Central memory CD8-positive, alpha-beta T cell (primary cell): Measurements from ENCODE around the gene MISP3.

ENCODE experiments used
- ATAC-seq: fragments of 150-1000 bp; cut with Tn5 transposase; replicated peaks from 2 replicates; pipeline ENCODE4 v1.10.0; 2022; ENCODE audit warnings: mild to moderate bottlenecking, moderate FRiP score, moderate number of reproducible peaks; ENCODE audit not compliant: poor library complexity, severe bottlenecking; ENCODE audit errors: extremely low read depth
- DNase-seq, 2 donors: peaks; one replicate each; pipeline ENCODE4 v3.0.0; 2021; ENCODE audit warnings: low spot score in 2 of 2
- H3K27ac Mint-ChIP-seq: one replicate; pipeline ENCODE4 v1.8.0; 2022; ENCODE audit warnings: low read depth, mild to moderate bottlenecking, moderate library complexity, mixed read lengths
- H3K27me3 Mint-ChIP-seq: one replicate; pipeline ENCODE4 v1.8.0; 2022; ENCODE audit warnings: mixed read lengths
- H3K36me3 Mint-ChIP-seq: one replicate; pipeline ENCODE4 v1.8.0; 2022; ENCODE audit warnings: mild to moderate bottlenecking, moderate library complexity, mixed read lengths; ENCODE audit not compliant: insufficient read depth
- H3K4me1 Mint-ChIP-seq: one replicate; pipeline ENCODE4 v1.8.0; 2022; ENCODE audit warnings: mixed read lengths
- H3K4me3 Mint-ChIP-seq: one replicate; pipeline ENCODE4 v1.8.0; 2022; ENCODE audit warnings: mild to moderate bottlenecking, moderate library complexity, mixed read lengths
- H3K9me3 Mint-ChIP-seq: one replicate; pipeline ENCODE4 v1.8.0; 2022; ENCODE audit warnings: mixed read lengths

MISP3 gene

DNA sequence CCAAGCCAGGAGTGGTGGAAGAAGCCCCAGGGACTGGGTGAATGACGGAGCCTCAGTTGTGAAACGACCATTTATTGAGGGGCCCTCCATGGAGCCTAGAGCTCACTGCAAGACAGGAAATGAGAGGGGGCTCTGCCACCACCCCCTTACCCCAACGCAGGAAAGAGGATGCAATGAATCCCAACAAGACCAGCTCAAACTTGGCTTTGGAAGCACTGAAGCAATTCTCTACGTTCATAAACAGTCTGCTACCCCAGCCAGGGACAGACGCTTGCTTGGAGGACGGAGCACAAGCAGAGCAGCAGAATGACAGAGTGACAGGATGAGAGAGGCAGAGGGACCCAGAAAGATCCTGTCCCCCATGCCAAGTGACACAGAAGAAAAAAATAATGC is 43.9 kb downstream of the MISP3 start:
- peak overlapping the region; percentile 84 for H3K27ac Mint-ChIP-seq
- no peak for DNase-seq
- peaks cover 38% of the 10 kb centered on the region for H3K4me1 Mint-ChIP-seq
- H3K27me3 Mint-ChIP-seq: no peaks in the 10 kb centered on the region
- no peak for ATAC-seq
- peak overlapping the region; percentile 90 for H3K4me3 Mint-ChIP-seq
- no peaks in the 10 kb centered on the region for H3K9me3 Mint-ChIP-seq
- H3K36me3 Mint-ChIP-seq: peaks cover 5% of the 10 kb centered on the region

DNA sequence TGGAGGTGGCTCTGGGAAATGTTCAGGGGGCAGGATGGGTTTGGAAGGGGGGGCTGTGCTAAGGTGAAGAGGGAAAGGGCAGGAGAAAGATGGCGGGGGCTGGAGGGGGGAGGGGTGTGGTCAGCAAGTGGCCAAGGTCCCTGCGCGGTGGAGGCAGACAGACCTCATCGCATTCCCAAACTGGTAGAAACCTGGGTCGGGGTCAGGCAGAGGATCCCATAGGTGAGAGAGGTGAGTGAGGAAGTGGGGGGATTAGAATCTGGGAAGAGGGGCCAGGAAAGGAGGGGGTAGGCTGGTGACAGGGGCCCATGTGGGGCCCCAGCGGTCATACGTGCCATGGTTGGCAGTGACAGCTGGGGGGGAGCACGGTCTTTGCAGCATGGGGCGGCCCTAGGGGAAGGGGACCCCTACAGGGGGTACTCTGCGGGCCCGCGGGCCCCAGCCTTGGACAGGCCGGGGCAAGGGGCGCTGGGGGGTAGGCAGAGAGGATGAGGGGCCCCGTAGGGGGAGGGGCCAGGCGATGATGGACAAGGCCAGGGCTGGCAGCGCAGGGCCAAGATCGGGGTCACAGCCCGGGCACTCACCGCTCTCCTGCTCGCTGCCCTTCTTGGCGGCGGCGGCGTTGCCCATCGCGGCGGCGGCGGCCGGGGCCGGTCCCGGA is 44.5 kb downstream of the MISP3 start:
- Mint-ChIP-seq H3K9me3 (no peaks in the 10 kb centered on the region), H3K27ac (peak overlapping the region; percentile 84), H3K4me1 (peaks cover 38% of the 10 kb centered on the region), H3K27me3 (no peaks in the 10 kb centered on the region), H3K36me3 (peaks cover 5% of the 10 kb centered on the region), H3K4me3 (peak overlapping the region; percentile 90)
- ATAC-seq (no peak), DNase-seq (no peak)

DNA sequence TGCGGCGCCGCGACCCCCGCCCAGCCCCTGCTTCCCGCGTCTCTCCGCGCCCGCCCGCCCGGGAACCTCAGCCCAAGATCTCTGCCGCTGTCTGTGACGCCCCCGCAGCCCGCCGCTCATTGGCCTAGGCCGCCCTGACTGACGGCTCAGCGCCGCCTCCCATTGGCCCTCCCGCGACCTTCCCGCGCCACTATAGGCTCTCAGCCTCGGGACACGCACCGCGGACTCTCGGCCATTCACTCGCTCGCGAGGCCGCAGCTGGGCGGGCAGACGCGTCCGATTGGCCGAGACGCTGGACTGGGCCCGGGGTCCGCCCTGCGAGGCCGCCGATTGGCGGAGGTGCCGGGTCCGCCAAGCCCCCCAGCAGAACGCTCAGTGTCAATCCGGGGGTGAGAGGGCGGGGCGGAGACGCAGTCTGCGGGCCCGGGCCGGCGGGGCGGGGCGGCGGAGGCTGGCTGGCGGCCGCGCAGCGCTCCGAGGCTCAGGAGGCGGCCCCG is 45.1 kb downstream of the MISP3 start, which contains the start of gene PRKACA:
PRKACA (minus strand) TSS at position 95 of the 497 bp plus-strand sequence. CDS start 215 bp downstream, outside the sequence.
- ATAC-seq (peak; percentile 97), DNase-seq (peak; percentile 93 to 98)
- peak within 1 kb of the TSS; percentile 95 for H3K27ac Mint-ChIP-seq
- no peaks in the 10 kb centered on the region for H3K9me3 Mint-ChIP-seq
- H3K4me1 Mint-ChIP-seq: peaks cover 38% of the 10 kb centered on the region
- peak within 1 kb of the TSS; percentile 90 for H3K4me3 Mint-ChIP-seq
- peaks cover 5% of the 10 kb centered on the region for H3K36me3 Mint-ChIP-seq
- H3K27me3 Mint-ChIP-seq: no peaks in the 10 kb centered on the region

DNA sequence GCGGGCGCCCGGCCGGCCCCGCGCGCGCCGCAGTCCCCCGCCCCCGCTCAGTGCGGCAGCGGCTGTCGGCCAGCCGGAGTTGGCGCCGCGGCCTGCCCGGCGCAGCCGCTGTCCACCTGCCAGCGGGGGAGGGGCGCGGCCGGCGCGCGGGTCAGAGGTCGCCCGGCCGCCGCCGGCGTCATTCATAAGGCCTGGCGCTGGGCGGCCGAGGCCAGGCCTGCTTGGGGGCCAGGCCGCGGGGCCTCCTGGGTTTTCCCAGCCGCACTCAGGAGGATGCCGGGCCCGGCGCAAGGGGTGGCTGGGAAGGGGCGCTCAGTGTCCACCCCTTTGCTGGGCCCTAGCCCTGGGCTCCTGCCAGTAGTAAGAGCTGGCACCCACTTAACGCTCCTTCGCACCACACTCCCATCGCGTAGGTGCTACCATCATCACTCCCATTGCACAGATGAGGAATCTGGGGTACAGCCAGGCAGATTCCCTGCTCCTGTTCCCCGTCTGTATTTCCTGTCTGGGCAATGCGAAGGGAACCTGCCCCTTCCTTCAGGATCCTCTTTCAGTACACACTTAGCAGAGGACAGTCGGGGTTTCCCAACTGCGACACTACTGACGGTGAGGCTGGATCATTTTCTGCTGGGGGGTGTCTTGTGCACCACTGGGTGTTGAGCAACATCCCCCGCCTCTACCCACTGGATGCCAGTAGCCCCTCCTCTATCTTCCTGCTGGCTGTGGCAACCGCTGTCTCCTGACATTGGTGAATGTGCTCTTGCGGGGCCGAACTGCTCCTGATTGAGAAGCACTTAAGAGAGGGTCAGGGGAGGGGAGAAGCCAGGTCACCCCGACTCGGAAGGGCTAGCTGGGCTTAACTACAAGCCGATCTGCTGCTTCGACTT is 45.8 kb downstream of the MISP3 start:
- no peaks in the 10 kb centered on the region for H3K27me3 Mint-ChIP-seq
- H3K27ac Mint-ChIP-seq: peak overlapping the region; percentile 95
- H3K36me3 Mint-ChIP-seq: peaks cover 5% of the 10 kb centered on the region
- peak; percentile 26 to 27 for DNase-seq
- H3K4me3 Mint-ChIP-seq: peak overlapping the region; percentile 90
- H3K4me1 Mint-ChIP-seq: peaks cover 38% of the 10 kb centered on the region
- no peaks in the 10 kb centered on the region for H3K9me3 Mint-ChIP-seq
- no peak for ATAC-seq

DNA sequence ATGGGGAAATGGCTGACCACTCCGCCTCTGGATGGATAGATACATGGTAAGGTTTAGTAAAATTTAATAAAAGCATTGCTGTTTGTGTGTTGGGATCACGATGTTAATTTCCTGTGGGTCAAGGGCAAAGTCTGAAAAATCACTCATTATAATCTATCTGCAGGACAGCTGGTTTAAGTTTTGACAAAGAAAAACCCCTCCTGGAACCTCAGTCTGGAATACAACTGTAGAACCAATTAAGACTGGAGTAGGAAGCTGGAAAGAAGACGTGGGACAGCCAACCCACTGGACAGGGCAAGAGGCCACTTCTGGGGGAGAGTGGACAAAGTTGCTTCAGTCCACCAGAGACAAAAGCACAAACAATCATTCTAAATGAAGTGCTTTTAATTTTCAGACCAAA is 46.6 kb downstream of the MISP3 start:
- ATAC-seq (no peak), DNase-seq (no peak)
- H3K4me1 Mint-ChIP-seq: peaks cover 33% of the 10 kb centered on the region
- no peaks in the 10 kb centered on the region for H3K9me3 Mint-ChIP-seq
- no peaks in the 10 kb centered on the region for H3K27me3 Mint-ChIP-seq
- peaks cover 5% of the 10 kb centered on the region for H3K36me3 Mint-ChIP-seq
- peak overlapping the region; percentile 84 for H3K4me3 Mint-ChIP-seq
- H3K27ac Mint-ChIP-seq: peak overlapping the region; percentile 95

DNA sequence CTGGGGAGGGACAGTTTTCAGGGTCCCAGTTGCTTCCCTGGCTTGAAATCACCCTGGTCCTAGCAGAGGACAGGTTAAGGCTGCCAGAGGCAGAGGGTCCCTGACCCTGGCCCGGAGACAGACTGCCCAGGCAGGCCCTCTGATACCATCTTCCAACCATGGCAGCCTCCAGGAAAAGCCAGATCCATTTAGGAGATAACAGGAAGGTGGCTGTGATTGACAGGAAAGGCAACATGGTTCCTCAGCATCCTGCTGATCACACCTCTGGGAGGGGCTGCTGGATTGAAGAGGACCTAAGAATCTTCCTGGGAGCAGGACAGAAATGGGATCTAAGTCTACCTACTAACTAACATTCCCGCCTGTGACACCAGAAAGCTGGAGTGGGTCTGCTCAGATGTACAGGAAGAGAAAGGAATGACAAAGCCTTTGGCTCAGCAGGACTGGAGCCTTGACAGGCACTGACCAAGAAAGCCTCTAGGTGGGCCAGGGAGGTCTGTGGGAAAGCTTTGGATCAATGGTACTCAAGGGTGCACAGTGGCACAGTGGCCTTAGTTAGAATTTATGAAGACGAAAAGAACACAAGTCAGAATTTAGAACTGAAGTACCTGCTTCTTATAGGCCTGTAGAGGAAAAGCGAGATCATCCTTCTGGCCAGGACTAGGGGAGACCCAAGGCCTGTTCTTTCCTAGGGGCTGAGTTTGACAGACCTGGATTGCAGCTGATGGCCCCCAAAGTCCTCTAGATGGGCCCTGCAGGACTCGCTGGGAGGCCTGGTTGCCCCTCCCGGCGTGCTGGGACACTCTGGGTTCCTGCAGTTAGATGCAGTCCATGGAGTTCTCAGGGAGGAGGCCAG is 47.3 kb downstream of the MISP3 start:
- Mint-ChIP-seq H3K27ac (peak overlapping the region; percentile 95), H3K9me3 (no peaks in the 10 kb centered on the region), H3K4me3 (no peak overlapping the region), H3K4me1 (peaks cover 30% of the 10 kb centered on the region), H3K27me3 (no peaks in the 10 kb centered on the region), H3K36me3 (peaks cover 5% of the 10 kb centered on the region)
- ATAC-seq (no peak), DNase-seq (no peak)

DNA sequence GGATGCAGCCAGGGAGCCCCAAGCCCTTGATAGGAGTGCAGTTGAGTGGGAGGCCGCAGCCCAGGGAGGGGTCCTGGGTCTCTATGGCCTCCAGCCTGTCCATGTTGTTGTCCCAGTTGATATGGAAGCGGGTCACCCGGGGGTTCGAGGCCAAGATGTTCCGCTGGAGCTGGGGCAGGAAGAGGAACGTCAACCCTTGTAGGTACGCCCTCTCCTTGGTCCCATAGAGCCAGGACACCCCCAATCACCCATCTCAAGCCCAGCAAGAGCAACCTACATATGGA is 47.9 kb downstream of the MISP3 start:
- no peak for DNase-seq
- no peaks in the 10 kb centered on the region for H3K9me3 Mint-ChIP-seq
- H3K4me3 Mint-ChIP-seq: no peak overlapping the region
- no peak overlapping the region for H3K27ac Mint-ChIP-seq
- peaks cover 27% of the 10 kb centered on the region for H3K4me1 Mint-ChIP-seq
- H3K36me3 Mint-ChIP-seq: peaks cover 6% of the 10 kb centered on the region
- ATAC-seq: no peak
- H3K27me3 Mint-ChIP-seq: no peaks in the 10 kb centered on the region

DNA sequence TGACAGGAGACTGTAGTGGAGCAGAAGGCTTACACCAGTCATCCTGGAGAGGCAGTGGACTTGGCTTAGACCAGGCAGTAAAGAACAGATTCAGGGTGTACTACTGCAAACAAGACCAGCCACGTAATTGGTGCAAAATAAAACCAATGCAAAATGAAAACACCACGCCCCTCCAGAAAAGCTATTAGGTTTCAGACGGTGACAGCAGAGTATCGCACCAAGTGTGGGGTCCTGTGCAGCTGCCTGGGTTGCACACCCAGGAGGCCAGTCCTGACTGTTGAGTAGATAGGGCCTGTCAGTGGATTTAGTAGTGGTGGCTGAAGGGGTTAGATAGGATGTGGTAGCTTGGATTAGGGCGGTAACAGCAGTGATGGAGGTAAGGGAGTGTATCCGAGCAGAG is 50.3 kb downstream of the MISP3 start:
- DNase-seq (no peak), ATAC-seq (no peak)
- Mint-ChIP-seq H3K36me3 (peaks cover 6% of the 10 kb centered on the region), H3K4me3 (no peak overlapping the region), H3K4me1 (peaks cover 11% of the 10 kb centered on the region), H3K27me3 (no peaks in the 10 kb centered on the region), H3K27ac (no peak overlapping the region), H3K9me3 (no peaks in the 10 kb centered on the region)
